ENCODE measurements around the gene SWSAP1. TPM values are rescaled to one million over a fixed set of nuclear protein-coding genes. Genes with fewer than 3 reads are reported as not detected.

Gene SWSAP1
- total RNA-seq, 1 experiment from 2014 or later: 1.4 TPM

DNA sequence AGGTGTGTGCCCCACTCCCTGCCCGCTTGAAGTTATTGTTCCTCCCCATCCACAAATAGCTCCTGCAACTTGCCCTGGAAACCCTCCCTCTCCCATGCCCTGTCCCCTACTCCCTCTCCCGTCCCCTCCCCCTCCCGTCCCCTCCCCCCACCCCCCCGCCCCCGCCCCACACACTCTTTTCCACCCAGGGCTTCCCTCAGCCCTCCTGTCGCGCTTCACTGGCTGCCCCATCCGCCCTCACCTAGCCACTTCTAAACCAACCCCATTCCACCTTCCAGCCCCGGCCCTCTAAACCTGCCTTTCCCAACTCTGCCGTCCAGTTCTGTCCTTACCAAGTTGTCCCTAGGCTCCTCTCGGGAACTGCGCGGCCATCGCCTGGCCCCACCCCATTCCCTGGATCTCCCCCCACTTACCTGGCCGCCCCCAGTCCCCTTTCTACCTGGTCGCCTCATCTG is 43.7 kb downstream of the SWSAP1 start:
- BruUV-seq (replicated peaks): no TSS peak
- intact Hi-C loops (cut with micrococcal nuclease): no loop called here
- no peaks in the 10 kb centered on the region for H3K4me1 Mint-ChIP-seq (ENCODE audit: insufficient read depth, unreplicated experiment)
- ChIA-PET CTCF (interaction anchor here (0.6 to 1.1 kb wide), 3 partner anchors 11 to 1193 kb away, joined by 3 to 4 read pairs (median 3); partner anchors contain the start of genes TSPAN16 and ZNF791), POLR2A (no interaction called here)
- no peaks in the 10 kb centered on the region for H3K9me3 Mint-ChIP-seq (ENCODE audit: unreplicated experiment)
- TF ChIP-seq, protein P1, sequence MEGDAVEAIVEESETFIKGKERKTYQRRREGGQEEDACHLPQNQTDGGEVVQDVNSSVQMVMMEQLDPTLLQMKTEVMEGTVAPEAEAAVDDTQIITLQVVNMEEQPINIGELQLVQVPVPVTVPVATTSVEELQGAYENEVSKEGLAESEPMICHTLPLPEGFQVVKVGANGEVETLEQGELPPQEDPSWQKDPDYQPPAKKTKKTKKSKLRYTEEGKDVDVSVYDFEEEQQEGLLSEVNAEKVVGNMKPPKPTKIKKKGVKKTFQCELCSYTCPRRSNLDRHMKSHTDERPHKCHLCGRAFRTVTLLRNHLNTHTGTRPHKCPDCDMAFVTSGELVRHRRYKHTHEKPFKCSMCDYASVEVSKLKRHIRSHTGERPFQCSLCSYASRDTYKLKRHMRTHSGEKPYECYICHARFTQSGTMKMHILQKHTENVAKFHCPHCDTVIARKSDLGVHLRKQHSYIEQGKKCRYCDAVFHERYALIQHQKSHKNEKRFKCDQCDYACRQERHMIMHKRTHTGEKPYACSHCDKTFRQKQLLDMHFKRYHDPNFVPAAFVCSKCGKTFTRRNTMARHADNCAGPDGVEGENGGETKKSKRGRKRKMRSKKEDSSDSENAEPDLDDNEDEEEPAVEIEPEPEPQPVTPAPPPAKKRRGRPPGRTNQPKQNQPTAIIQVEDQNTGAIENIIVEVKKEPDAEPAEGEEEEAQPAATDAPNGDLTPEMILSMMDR (IDR thresholded peaks at IDR 0.05; ENCODE audit: unreplicated experiment): no peak
- no peak for DNase-seq (ENCODE audit: unreplicated experiment)
- no peak overlapping the region for H3K4me3 Mint-ChIP-seq (ENCODE audit: unreplicated experiment)
- H3K27ac Mint-ChIP-seq (ENCODE audit: low read depth, unreplicated experiment): no peak overlapping the region
- peaks cover 3% of the 10 kb centered on the region for H3K27me3 Mint-ChIP-seq (ENCODE audit: insufficient read depth, unreplicated experiment)
- H3K36me3 Mint-ChIP-seq (ENCODE audit: insufficient read depth, unreplicated experiment): no peaks in the 10 kb centered on the region

DNA sequence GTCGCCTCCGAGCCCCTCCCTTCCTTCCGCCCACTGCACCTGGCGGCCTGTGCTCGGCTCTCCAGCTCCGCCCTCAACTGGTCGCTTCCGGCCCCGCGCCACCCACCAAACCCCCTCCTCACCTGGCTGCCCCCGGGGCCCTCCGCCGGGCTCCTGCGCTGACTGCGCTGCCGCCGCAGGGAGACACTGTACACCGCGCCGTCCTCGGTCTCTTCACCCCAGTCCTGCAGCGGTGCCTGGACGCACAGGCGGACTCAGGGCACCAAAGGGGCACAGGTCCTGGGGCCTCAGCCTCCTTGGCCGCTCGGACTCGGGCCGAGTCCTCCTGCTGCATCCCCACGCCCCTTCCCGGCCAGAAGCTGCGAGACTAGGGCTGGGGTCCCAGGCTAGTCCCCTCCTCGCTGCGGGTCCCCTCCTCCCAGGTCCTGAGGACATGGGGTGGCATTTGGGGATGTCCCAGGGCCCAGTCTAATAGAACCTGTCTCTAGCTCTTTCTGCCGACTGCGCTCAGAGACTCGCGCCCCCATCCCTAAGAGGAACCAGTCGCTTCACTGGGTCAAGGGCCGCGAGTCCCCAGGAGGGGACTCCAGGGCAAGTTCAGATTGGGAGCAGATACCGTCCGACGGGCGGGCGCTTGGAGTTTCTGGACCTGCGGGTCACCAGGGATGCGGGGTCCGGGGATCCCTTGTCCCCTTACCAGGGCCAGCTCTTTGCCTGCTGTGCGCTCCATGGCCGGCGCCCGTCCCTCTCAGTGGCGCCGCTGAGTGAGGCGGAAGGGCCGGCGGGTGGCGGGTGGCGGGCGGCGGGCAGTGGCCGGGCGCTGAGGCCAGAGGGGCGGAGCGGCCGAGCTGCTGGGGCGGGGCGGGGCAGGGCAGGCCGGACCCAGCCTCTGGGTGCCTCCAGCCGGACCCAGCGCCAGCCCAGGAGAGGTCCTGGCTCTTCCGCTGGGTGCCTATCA is 44.4 kb downstream of the SWSAP1 start, which contains the start of gene RGL3:
Gene RGL3, minus strand, starts transcription at position 766 of the 958 bp plus-strand sequence. Its CDS starts 36 bp downstream, at position 730.
- Mint-ChIP-seq H3K4me1 (ENCODE audit: insufficient read depth, unreplicated experiment) (no peaks in the 10 kb centered on the region), H3K27me3 (ENCODE audit: insufficient read depth, unreplicated experiment) (peaks cover 10% of the 10 kb centered on the region), H3K36me3 (ENCODE audit: insufficient read depth, unreplicated experiment) (no peaks in the 10 kb centered on the region), H3K9me3 (ENCODE audit: unreplicated experiment) (no peaks in the 10 kb centered on the region), H3K4me3 (ENCODE audit: unreplicated experiment) (no peak within 1 kb of the TSS), H3K27ac (ENCODE audit: low read depth, unreplicated experiment) (no peak within 1 kb of the TSS)
- ChIA-PET POLR2A (no interaction called here), CTCF (interaction anchor here (0.6 to 1.1 kb wide), 3 partner anchors 12 to 1519 kb away, joined by 3 to 4 read pairs (median 3); partner anchors contain the start of gene TSPAN16)
- TF ChIP-seq, protein P1 (IDR thresholded peaks at IDR 0.05; ENCODE audit: unreplicated experiment): no peak
- intact Hi-C loops (cut with micrococcal nuclease): no loop called here
- BruUV-seq (replicated peaks): no TSS peak
- no peak for DNase-seq (ENCODE audit: unreplicated experiment)

DNA sequence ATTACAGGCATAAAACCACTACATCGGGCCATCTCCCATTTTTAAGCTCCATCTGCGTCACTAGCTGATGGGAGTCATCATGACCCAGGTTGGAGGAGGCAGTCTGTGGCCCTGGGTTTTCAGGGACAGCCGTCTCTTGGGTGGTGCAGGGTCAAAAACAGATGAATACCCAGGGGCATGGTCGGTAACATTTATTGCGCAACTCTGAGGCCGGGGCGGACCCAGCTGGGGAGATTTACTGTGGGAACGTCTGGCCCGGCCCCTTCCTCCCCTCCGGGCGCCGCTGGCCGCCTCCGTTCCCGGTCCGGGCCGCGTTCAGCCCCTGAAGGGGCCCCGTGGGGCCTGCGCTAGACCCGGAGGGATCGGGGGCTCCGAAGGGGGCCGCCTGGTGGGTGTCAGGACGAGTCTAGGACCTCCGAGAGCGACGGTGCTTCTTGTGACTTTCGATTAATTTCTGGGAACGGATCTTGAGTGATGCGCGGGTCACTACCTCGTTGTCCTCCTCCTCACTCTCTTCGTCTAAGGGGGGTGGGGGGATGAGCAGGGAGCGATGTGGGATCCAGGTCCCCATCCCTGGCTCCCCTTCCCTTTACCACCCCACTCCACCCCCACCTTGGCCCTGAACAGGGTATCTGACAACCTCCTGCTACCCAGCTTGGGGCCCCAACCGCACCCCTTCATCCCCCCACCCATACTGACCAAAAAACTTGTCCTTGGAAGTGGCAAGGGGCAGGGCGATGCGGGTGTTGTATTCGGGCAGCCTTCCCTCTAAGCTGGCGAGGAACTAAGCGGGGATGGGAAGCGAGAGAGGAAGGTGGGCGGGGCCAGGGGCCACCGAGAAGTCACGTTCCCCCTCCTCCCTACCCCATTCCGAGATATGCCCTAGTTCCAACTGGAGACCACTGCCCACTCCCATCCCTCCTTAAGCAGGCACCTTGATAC is 46.2 kb downstream of the SWSAP1 start:
- BruUV-seq (replicated peaks): no TSS peak
- TF ChIP-seq, protein P1 (IDR thresholded peaks at IDR 0.05; ENCODE audit: unreplicated experiment): no peak
- DNase-seq (ENCODE audit: unreplicated experiment): no peak
- no peak overlapping the region for H3K27ac Mint-ChIP-seq (ENCODE audit: low read depth, unreplicated experiment)
- ChIA-PET POLR2A (interaction anchor here (1.1 kb wide), 1 partner anchor 14 kb away, joined by 4 read pairs; the partner anchor contains the start of genes ODAD3 and PRKCSH), CTCF (interaction anchor here (0.7 kb wide), 1 partner anchor 184 kb away, joined by 3 read pairs; no protein-coding TSS in a partner anchor)
- H3K36me3 Mint-ChIP-seq (ENCODE audit: insufficient read depth, unreplicated experiment): no peaks in the 10 kb centered on the region
- no peaks in the 10 kb centered on the region for H3K4me1 Mint-ChIP-seq (ENCODE audit: insufficient read depth, unreplicated experiment)
- no peak overlapping the region for H3K4me3 Mint-ChIP-seq (ENCODE audit: unreplicated experiment)
- no peaks in the 10 kb centered on the region for H3K9me3 Mint-ChIP-seq (ENCODE audit: unreplicated experiment)
- H3K27me3 Mint-ChIP-seq (ENCODE audit: insufficient read depth, unreplicated experiment): peaks cover 11% of the 10 kb centered on the region
- intact Hi-C loops (cut with micrococcal nuclease): no loop called here
